ENCODE results near the gene MYH9.

DNA sequence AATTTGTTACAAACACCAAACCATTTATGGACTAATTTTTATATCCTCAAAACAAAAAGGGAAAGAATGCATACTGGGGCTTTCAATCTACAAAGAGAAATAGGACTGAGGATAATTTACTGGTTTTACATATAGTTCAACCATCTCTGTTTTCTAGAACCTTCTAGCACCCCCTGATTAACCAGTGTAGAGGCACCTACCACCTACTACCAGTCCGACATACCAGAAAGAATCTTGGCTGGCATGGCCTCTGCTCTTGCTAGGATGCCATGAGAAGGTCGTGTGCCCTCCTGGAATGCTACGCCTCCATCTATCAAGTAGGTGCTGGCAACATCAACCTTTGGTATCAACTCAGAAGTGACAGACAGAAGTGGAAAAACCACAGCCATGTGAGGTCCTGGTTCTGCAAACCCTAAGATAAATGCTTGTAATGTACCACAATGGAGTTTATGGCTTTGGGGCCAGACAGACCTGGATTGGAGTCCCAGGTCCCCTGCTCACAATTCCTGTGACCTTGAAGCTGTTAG, 28.2 kb downstream of the MYH9 start:
- no peak for TF ChIP-seq CTCF (IDR thresholded peaks at IDR 0.05)
- TF ChIP-seq POLR2A (IDR thresholded peaks at IDR 0.05), result no peak

All from heart left ventricle (tissue), 13 donors.